GM10266 (cell line): ENCODE measurements around the gene SSR3.

Experiments
- DNase-seq: peaks from one replicate; pipeline ENCODE4 v3.0.0; 2012; ENCODE audit errors: extremely low spot score
- TF ChIP-seq, protein P1 (sequence below): IDR thresholded peaks from 2 replicates; pipeline ENCODE4 v1.5.1; 2012; ENCODE audit warnings: mild to moderate bottlenecking, low read depth; ENCODE audit not compliant: control insufficient read depth, insufficient read depth; ENCODE audit errors: missing control alignments

Gene SSR3

DNA sequence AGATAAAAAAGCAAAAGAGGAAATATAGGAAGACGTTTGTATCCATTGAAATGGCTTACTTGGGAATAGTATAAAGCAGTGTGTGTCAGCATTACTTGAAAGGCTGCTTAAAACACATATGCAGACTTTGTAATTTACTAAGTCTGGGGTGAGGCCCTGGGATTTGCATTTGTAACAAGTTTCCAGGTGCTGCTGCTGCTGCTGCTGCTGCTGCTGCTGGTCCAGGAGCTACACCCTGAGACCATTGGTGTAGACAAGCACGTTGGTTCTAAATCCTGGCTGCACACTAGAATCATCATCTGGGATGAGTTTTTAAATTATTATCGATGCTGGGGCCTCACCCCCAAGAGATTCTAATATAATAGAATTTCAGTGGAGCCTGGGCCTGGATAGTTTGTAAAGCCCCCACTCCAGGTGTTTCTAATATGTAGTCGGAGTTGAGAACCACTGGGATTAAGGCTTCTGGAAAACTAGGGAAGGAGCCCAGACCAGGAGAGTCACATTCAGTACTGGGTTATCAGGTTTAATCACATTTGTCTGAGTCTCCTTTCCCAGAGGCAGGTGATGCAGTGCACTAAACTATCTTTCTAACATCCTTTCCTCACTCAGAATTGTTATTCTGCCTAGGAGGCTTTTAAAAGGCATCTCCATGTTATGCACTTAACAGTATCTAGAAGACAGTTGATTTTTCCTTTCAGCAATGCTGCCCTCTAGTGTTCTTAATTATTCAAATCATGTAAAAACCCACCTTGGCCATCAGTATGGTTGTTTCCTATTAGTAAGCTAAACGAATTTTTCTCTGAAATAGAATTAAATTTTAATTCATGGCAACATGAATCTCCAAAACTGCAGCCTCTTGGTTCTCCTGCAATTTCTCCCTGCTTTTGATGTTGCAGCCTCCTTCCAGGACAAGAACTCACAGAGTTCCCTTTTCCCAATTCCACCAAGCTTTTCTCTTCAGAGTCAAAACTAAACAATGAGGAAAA lies 45.4 kb downstream of the SSR3 start:
- TF ChIP-seq, protein P1, sequence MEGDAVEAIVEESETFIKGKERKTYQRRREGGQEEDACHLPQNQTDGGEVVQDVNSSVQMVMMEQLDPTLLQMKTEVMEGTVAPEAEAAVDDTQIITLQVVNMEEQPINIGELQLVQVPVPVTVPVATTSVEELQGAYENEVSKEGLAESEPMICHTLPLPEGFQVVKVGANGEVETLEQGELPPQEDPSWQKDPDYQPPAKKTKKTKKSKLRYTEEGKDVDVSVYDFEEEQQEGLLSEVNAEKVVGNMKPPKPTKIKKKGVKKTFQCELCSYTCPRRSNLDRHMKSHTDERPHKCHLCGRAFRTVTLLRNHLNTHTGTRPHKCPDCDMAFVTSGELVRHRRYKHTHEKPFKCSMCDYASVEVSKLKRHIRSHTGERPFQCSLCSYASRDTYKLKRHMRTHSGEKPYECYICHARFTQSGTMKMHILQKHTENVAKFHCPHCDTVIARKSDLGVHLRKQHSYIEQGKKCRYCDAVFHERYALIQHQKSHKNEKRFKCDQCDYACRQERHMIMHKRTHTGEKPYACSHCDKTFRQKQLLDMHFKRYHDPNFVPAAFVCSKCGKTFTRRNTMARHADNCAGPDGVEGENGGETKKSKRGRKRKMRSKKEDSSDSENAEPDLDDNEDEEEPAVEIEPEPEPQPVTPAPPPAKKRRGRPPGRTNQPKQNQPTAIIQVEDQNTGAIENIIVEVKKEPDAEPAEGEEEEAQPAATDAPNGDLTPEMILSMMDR = peak; percentile 53

DNA sequence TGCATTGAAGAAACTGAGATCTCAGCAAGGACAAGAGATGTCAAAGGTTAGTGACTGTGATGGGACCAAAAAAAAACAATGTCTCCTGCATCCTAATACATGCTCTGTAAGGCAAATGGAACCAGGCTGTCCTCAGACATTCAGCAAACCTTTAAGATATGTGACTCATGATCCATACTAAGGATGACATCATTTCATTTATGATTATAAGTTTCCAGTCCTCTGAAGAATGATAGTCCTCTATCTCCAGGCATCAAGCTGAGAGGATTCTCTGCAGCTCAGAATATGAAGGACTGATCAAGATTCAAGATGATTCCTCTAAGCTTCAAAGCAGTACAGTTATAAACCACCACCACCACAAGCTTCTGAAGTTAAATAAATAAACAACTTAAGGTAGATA lies 47.6 kb downstream of the SSR3 start:
- TF ChIP-seq, protein P1 = no peak
- no peak for DNase-seq

More for the DNA sequence above, 45.4 kb downstream of the SSR3 start:
- DNase-seq = peak; percentile 64

DNA sequence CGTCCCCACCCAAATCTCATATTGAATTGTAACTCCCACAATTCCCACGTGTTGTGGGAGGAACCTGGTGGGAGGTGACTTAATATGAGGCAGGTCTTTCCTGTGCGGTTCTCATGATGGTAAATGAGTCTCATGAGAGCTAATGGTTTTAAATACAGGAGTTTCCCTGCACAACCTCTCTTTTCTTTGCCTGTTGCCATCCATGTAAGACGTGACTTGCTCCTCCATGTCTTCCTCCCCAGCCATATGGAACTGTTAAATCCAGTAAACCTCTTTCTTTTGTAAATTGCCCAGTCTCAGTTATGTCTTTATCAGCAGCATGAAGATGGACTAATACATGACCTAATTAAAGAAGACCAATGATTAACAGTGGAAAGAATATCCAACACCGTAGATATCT lies 56.6 kb downstream of the SSR3 start:
- TF ChIP-seq, protein P1 = no peak
- no peak for DNase-seq

DNA sequence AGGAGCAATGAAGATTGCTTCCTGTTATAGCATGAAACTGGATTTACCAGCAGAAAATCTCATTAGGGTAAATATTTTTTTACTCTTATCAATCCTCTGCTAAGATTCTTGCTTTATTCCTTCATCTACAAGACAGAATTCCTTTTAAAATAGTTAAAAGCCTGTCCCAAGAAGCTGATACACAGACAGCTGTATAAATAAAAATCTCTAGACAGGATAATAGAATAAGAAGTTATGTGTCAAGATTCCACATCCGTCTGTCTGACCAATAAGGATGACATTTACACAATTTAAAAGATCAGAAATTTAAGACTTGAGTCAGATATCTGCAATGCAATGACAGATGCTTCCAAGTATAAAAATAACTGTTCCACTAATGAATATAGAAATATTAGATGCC lies 57.6 kb downstream of the SSR3 start:
- no peak for DNase-seq
- TF ChIP-seq, protein P1 = no peak

DNA sequence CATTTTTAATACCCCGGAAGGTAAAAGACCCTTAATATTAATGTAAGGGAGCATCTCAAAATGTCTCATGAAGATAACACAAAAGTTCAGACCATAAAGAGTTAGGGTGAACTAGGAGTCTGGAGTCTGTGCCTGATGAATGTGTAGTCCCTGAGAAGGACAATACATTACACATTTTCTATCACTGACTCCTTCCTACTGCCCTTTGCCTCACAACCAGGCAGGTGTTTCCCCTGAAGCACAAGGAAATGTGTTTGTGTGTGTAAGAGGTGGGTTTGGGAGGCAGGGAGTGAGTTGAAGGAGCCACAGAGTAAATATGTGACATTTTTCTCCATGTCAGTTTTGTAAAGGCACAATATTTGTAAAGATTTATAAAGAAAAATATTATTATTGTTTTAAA lies 59.1 kb downstream of the SSR3 start:
- DNase-seq = no peak
- TF ChIP-seq, protein P1 = no peak

DNA sequence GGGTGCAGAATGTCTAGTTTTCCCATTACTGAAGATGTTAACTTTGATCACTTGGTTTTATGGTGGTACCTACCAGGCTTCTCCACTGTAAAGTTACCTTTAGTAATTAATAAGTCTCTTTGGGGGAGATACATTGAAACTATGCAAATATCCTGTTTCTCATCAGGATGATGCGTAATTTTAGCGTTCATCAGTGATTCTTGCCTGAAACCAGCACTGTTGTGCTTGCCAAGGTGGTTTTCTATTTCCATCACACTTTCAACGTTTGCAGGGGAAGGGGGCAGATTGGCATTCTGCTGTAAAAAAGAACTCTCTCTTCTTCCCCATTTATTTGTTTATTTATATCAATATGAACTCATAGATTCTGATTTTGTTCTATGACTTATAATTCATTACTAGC lies 61.0 kb downstream of the SSR3 start:
- no peak for DNase-seq
- TF ChIP-seq, protein P1 = no peak

DNA sequence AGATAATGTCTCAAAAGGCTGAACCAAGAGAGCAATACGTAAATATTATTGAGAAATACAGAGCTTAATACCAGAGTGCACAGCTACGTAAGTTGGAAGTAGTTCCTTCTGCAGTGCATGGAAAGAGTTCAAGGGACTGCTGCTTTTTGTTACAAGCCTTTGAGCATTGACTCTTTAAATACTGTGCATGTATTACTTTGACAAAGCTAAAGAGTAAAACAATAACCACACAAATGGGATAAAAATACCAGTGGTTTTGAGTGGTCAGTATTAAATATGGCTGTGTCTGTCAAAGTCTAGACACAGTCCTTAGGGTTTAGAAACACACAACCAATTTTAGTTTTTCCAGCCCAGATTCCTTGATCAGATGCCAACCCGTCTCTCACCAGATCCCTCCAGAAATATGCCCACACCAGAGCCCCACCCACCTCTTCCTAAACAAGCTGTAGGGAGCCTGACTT lies 62.1 kb downstream of the SSR3 start:
- TF ChIP-seq, protein P1 = no peak
- no peak for DNase-seq
